Muscle of arm (tissue), 12 donors: Measurements from ENCODE around the gene CFAP77. TPM values are rescaled to one million over a fixed set of nuclear protein-coding genes. Genes with fewer than 3 reads are reported as not detected.

Source experiments
- DNase-seq: peaks from one replicate; pipeline ENCODE4 v3.0.0-alpha.2; 2013
- polyA plus RNA-seq, 12 donors: library from polyadenylated mRNA; unstranded; fragments of 120-200 nt; gene quantifications; one replicate each; pipeline ENCODE4 v1.2.1, GENCODE V29; 2013; ENCODE audit not compliant: insufficient read length in 12 of 12

The CFAP77 gene
- polyA plus RNA-seq, 12 donors: 0.09 to 0.32 (median 0.18) TPM; not detected in 9

DNA sequence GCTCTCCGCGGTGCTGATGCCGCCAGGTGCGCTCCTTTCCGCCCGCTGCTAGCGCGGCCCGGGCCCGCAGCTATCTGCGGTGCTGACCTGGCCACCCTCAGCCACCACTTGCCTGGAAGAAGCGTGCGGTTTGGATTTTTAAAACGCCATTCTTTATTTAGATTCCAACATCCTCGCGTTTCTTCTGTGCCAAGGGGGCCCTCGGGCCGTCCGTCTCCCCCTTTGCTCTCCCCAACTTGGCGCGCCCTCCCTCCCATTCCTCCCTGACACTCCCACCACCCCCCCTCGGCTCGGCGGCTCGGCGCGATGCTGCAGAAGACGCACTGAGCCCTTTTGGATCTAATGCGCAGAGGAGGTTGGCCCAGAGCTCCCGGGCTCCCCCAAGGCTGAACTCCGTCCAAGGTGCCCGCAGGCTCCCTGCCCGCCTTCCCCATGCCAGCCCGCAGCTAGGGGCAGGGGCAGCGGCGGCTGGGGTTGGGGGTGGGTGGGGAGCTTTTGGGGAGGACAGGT, 172.3 kb downstream of the CFAP77 start, which contains the start of gene BARHL1:
TSS of gene BARHL1 (plus strand) at position 331 of the 510 bp plus-strand sequence. CDS start 192 bp downstream, outside the sequence.
- no peak for DNase-seq

DNA sequence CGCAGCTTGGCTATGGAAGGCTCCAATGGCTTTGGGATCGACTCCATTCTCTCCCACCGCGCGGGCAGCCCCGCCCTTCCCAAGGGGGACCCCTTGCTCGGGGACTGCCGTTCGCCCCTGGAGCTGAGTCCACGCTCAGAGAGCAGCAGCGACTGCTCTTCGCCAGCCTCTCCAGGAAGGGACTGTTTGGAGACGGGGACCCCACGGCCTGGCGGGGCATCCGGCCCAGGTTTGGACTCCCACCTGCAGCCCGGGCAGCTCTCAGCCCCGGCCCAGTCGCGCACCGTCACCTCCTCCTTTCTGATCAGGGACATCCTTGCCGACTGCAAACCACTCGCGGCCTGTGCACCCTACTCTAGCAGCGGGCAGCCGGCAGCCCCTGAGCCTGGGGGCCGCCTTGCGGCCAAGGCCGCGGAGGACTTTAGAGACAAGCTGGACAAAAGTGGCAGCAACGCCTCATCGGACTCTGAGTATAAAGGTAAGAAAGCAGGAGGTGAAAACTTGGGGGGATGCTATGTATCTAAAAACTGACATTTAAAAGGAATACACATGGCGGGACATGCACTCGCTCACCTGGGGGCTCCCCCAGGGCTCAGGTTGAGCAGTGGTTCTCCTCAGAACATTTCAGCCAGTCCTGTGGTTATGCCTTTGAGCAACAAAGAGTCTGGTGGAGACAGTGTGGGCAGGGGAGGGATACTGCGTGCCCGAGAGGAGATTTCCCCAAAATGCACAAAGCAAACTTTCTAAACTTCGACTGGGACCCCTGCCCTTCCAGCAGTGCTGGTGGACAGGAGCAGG, 173.0 kb downstream of the CFAP77 start:
- no peak for DNase-seq

DNA sequence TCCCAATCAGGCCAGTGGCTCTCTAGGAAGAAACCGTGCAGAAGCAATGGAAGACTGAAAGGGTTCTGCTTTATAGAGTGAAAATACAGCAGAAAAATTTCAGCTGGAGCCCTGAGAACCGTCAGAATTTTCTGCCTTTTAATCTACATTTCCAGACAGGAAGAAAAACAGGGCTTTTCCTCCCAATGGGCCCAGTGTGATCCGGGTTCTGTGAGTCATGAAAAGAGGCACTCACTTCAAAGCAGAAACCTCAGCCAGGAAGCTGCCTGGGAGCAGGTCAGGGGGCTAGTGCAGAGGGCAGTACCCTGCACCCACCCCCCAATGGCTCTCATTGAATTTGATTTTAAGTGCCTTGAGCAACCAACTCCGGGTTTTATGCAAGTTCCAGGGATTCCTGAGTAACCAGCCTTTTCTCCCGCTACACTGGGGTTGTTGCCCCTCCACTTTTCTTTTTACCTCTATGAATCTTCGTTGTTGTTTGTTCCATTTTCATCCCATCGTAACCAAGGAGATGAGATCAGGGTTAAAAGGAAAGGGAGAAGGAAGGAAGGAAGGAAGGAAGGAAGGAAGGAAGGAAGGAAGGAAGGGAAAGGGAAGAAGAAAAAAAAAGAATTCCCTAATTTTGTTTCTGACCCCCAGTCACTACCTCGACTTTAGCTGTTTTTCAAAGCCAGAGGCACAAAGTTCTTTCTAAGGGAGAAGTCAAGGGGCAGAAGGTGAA, 173.7 kb downstream of the CFAP77 start:
- DNase-seq: no peak

DNA sequence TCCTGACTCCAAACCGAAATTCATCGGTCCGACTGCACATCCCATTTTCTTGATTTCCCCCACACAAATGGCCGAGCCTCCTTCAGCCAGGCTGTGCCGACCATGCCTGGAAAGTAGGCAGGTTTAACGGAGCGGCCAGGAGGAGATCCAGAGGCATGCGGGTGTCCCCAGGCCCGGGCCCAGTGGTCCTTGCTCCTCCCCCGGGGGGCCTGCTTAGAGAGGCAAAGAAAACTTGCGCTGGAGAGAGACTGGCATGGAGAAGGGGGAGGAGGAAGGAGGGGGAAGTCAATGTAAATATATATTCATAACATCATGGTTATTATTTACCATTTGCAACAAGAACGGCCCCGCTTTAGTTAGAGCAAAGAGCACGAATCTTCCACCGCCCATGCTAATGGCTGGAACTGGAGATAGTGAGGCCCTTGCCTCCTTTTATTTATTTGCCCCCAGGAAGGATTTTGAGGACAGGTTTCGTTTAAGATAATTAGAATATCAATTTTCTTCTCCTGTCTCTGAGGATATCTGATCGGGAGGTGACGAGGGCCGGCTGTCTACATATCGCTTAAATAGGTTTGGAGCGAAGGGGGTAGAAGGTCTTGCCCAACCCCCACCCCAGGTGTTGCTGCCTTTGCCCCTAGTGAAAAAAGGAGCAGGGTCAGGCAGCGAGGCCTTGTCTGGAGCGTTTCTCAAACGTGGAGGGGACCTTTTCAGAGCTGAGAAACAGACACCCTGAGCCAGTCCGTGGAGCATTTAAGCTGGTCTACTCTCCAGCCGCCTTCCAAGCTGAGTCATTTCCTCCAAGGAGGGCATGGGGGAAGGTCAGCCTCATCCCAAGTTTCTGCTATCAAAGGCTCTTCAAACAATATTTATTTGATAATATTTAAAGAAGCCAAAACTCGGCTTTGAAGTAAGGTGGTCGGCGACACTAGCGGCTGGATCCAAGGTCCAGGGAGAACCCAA, 174.9 kb downstream of the CFAP77 start:
- no peak for DNase-seq

DNA sequence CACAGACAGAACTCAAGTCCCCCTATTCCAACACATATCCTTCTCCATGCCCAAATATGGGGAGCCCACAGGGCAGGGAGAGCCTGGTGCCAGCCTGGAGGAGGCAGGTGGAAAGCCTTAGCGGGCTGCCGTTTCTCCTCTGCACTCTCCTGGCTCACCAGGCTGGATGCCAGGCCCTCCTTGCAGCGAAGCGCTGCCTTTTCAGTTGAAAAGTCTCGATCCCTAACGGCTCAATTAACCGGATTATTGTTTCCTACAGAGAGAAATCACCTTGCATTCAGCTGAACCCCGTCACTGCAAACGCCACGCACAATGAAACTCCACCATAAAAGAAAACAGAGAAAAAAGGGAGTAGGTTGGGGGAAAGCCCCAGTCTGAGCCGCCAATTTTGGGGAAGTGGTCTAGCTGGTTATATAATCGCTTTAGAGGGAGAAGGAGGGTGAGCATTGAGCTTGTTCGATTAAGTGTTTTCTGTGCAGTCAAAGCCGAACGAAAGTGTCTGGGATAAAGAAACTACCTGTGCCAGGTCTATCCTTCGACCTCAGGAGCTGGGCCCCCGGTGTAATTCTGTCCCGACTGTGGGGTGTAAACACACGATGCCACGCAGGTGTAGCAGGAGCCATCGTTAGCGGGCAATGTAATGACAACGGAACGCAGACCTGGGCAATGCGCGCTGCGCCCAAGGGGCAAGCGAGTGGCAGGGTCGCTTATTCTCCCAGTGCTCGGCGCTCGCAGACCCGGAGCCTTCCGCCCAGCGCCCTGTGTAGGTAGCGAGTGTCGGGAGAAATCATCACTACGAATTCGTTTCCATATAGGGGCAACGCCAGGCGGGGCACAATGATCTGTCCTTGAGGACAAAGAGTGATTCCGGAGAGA, 176.2 kb downstream of the CFAP77 start:
- DNase-seq: no peak

DNA sequence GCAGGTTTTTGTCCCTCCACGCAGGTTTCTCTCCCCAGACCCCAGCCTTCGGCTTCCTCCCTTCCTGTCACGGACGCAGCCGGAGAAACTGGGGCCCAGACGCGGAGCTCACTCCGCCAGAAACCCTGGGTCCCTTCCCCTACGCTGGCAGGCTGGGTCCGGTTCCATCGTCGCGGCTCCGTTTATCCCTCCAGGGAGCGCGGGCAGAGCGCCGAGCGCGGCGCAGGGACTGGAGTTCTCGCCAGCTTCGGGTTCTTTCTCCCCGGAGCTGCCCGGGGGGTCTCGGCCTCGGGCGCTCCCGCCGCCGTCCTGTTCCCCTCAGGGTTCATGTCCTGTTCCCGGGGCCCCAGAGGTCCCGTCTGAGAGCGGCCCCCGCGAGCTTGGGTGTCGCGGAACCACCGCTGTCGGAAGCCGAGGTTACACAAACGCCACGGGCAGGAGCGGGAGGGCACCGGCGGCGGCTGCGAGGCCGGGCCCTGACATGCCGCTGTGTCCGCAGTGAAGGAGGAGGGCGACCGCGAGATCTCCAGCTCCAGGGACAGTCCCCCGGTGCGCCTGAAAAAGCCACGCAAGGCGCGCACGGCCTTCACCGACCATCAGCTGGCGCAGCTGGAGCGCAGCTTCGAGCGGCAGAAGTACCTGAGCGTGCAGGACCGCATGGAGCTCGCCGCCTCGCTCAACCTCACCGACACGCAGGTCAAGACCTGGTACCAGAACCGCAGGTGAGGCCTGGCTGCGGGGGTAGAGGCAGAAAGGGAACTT, 177.0 kb downstream of the CFAP77 start:
- no peak for DNase-seq

DNA sequence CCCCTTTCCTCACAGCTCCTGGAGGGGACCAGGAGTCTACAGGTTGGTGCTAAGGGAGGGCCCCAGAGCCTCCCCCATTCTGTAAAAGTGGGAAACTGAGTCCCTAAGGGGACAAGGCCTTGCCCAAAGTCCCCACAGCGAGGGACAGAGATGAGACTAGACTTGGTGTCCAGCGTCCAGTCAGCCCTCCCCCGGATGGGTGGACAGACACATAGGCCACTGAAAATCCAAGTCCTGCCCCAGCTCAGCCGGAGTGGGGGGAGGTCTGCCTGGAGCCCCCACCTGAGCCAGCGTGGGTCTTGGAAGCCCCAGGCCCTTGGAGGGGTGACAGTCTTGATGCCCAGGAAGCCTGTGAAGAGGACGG, 177.6 kb downstream of the CFAP77 start:
- DNase-seq: no peak

DNA sequence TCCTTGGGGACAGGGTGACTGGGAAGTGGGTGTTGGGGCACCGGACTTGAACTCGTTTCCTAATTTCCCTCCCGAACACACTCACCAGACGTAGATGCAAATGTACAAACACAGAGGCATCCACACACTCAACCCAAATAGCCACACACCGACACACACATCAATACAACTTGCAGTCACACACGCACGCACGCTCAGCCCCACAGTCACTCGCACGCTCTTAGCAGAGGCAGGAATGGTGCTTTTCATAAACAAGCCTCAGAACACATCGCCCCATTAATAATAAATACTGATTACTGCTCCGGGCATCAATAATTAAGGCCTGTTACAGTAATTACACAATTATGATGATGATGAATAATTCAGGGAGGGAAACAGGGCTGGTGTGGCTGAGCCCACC, 178.1 kb downstream of the CFAP77 start:
- DNase-seq: no peak

DNA sequence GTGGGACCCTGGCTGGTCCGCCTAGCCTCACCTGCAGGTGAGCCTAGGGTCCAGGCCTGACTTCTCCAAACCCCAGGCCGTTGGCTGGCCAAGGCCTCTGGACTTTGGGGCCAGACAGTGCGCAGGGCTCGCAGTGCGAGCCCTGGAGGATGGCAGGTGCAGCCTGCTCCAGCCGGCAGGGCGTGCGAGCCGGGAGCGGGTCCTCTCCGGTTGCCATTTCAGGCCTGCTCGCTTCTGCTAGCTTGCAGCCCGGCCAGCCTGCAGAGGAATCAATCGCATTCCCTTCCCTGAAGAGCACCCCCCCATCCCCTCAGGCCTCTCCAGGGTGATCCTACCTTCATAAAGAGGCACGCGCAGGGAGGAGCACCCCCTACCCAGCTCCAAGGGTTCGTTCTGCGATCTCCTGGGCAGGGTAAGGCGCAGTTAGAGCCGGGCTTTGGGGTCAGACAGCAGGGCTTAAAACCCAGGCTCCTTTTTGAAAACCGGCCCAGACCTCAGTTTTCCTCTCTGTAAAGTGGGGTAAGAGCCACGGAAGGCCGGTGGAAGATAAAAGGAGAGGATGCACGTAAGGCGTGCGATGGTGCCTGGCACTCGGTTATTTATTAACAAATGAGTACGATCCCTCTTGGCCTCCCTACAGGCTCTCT, 178.6 kb downstream of the CFAP77 start:
- DNase-seq: no peak

DNA sequence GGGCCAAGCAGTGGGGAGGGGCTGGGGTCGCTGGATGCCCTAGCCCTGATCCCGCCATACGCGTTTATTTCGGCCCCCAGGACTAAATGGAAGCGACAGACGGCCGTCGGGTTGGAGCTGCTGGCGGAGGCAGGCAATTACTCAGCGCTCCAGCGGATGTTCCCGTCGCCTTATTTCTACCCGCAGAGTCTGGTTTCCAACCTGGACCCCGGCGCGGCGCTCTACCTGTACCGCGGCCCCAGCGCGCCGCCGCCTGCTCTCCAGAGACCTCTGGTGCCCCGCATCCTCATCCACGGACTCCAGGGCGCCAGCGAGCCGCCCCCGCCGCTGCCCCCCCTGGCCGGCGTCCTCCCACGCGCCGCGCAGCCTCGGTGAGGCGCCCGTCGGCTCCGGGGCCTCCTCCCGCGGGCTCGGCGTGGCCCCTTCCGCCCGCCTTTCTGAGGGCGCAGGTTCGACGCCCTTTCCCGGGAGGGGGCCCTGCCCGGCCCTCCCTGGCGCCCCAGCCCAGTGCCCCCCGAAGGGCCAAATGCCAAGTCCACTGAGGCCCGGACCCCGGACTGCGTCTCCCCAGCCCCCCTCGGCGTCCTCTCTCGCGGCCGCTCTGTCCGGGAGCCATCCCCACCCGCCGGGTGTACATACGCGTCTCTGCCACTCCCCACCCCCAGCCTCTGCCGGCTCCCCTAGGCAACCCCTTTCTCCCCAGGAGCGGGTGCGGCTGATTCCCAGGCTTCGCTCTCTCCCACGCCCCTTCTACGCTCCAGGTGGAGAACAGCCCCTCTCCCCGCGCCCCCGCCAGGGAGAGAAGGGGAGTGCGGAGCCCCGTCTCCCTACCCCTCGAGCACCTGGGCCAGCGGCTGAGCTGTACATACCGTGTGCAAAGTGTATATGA, 179.4 kb downstream of the CFAP77 start:
- DNase-seq: no peak

DNA sequence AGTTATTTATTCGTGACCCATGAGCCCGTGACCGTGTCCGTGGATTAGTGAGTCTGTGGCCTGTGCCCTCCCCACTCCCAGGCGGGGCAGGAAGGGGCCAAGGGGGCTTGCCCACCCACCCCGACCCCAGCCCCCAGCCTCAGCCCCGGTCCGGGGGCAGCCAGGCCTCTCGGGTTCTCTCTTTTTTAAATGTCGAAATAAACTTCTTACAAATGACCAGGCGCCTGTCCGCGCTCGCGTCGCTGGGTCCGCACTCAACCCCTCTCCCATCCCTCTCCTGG, 180.0 kb downstream of the CFAP77 start:
- DNase-seq: no peak

DNA sequence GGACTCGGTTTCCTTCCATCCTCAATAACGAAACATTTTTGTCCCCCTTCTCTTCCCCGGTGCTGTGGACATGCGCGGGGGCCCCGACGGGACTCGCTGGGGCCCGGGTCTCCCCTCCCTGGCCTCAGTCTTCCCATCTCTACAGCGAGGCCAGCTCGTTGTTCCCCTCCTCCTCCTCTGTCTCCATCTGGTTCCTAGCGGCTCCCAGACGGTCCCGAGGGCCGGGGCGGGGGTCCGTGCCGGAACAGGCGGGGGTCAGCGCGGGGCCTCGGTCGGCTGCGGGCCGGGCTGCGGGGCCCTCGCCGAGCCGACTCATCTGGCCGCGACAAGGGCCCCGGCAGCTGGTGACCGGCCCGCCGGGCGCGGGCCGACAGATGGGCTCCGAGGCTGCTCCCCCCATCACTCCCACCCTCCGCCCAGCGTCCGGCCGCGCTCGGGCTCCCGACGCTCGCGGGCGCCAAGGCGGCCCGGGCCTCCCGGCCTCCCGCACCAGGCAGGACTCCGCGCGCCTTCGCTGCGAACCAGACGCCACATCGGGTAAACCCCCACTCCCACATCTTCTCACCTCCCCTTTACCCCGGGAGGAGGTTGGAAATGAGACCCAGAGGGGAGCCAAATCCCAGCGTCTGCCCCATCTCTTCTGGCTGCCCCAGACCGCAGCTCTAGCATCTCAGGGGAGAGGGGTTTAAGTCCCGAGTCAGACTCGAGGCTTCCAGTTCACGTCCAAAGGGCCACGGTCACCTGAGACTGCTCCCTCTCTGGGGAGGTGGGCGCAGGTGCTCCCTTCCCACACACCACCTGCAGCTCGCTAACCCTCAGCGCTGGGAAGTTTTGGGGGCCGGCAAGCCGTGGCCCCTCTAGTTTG, 180.5 kb downstream of the CFAP77 start:
- no peak for DNase-seq

DNA sequence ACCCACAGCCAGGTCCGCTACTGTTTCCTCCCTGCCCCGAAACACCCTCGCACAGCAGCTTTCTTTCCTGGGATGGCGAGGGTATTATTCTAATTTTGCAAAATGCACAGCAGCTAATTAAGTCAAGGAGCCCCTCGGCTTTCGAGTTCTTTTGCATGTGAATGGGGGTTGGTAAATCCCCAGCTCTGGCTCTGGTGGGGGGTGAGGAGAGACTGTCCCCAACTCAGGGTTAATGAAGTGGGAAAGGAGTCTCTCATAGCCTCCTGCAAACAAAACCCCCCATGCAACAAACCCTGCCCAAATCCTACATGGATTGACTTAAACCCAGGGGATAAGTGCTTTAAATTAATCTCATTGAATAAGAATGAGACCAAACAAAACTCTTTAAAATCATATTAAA, 181.2 kb downstream of the CFAP77 start:
- DNase-seq: no peak

DNA sequence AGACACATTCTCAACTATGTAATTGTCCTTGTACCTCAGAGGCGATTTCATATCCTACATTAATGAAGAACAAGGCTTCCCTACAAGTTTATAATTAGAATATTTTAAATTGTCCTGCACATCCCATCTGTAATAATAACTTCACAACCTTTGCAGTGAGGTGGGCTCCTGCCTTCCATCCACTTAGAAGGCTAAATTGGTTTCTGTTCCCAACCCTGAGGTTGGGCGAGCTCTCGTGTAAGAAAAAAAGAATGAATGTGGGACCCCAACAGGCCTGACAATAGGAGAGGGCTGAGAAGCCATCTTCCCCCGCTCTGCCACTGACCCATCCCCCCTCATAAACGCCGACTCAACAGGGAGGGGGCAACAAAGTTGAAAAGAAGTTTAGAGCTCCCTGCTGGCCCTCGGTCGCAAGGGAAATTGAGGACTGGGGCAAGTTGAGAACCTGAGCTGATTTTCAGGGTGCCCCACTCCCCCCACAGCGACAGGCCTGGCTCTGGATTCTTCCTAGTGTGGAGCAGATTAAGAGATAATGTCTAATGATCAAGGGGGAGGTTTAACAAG, 181.8 kb downstream of the CFAP77 start:
- no peak for DNase-seq

DNA sequence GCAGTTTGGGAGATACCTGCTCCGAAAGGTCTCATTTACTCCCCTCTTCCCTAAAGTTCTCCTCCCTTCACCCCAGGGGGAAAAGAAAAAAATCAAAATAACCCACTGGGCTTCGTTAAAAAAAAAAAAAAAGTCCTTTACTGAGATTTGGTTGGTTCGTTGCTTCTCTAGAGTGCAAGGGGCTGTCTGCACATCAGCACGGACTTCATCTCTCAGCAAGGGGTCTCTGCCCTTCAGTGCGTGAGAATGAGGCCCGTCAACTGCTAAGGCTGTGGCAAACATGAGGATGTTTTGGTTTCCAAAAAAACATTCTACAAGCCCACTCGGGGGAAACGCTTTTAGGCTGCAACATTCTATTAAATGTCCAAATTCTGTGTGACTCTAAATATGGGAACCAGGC, 182.4 kb downstream of the CFAP77 start:
- DNase-seq: no peak

DNA sequence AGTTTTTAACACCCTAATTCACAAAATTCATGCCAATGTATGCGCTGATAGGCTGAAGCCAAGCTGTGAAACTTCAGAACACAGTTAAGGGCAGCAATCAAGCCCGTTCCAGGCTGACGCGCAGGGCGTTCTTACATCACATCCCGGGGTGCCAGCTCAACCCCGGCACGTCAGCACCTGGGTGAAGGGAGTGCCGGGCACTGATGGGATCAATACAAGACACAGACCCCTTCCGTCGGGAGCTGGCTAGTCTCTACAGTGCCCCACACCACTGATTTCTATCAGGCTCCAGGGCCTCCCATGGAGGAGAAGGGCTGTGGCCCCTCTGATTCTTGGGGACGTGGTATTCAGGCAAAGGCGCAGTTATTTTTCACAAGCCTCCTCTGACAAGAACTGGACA, 184.4 kb downstream of the CFAP77 start:
- DNase-seq: no peak

DNA sequence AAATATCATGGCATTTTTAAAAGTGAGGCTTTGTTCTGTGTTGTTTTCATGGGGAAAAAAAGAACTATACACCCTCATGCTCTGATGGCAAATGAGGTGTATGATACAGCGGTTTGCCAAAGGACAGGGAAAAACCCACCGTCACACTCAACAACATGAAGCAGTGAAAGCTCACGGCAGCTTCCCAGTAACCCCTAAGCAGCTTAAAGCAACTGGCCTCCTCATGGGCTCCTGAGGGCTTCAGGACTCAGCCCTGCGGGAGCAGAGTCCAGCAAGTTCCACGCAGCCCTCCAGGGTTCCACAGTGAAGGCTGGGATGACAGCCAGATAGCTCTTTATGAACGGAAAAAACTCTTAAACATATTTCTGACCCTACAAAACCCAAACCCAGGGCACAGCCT, 185.3 kb downstream of the CFAP77 start:
- no peak for DNase-seq
